ENCODE data around the gene WARS2.

WARS2 gene

DNA sequence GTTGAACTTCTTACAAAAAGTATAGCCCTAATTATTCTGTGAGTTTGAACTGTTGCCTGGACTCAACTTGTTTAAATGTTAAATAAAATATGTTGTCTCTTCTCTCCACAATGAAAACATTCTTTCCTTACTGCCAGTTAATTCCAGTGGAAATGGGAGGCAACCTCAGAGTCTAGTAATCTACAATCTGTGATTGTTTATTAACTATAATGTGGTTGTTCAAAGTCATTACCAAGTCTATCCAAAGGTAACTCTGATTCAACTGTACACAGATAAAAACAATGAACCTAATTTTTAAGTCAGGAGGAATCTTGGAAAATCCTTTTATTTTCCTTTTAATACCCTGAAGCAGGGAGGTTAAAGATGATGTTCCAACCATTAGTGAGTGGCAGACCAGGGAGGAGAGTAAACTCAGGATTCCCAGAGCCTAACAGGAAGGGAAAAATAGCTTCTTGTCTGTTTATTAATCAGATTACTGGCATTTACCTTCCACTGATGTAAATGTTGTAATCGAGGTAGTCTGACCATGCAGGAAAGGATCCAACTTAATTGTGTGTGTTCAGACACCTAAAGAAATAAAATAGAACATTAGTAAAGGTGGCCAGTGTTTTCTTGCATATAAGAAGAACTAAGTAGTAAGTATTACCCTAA is 95.2 kb downstream of the WARS2 start:
- no peak overlapping the region for H3K4me2 ChIP-seq (ENCODE audit: low read length)
- no peak overlapping the region for H3K27ac ChIP-seq (ENCODE audit: low read depth, low read length)
- no peaks in the 10 kb centered on the region for H3K79me2 ChIP-seq (ENCODE audit: control insufficient read depth, insufficient read depth, low read length)
- WGBS (ENCODE audit: extremely low coverage, insufficient coverage, low lambda C conversion rate): no CpG with 5 or more reads among the region's 1 CpG
- H3K18ac ChIP-seq (ENCODE audit: low read length): no peak overlapping the region
- H2AK5ac ChIP-seq (ENCODE audit: low read length): no peak overlapping the region
- no peak overlapping the region for H3K56ac ChIP-seq (ENCODE audit: low read length)
- no peak overlapping the region for H3K4me3 ChIP-seq (ENCODE audit: low read length)
- no peaks in the 10 kb centered on the region for H3K4me1 ChIP-seq (ENCODE audit: control insufficient read depth, low read depth, low read length)
- no peak overlapping the region for H2BK120ac ChIP-seq (ENCODE audit: low read depth, low read length)
- H3K23ac ChIP-seq (ENCODE audit: low read length): no peak overlapping the region
- H3K4ac ChIP-seq (ENCODE audit: low read depth, low read length): no peak overlapping the region
- H2BK5ac ChIP-seq (ENCODE audit: low read length): no peak overlapping the region
- H3K27me3 ChIP-seq (ENCODE audit: insufficient read depth, low read length, poor library complexity): no peaks in the 10 kb centered on the region
- H3K79me1 ChIP-seq (ENCODE audit: low read length): no peaks in the 10 kb centered on the region
- H4K8ac ChIP-seq (ENCODE audit: low read depth, low read length): no peak overlapping the region
- no peak for DNase-seq
- no peaks in the 10 kb centered on the region for H3K36me3 ChIP-seq (ENCODE audit: control insufficient read depth, insufficient read depth, low read length)
- H2BK15ac ChIP-seq (replicated peaks; ENCODE audit: low read depth): no peak overlapping the region
- H4K5ac ChIP-seq (ENCODE audit: low read length): no peak overlapping the region
- no peak overlapping the region for H3K9ac ChIP-seq (ENCODE audit: low read length)

DNA sequence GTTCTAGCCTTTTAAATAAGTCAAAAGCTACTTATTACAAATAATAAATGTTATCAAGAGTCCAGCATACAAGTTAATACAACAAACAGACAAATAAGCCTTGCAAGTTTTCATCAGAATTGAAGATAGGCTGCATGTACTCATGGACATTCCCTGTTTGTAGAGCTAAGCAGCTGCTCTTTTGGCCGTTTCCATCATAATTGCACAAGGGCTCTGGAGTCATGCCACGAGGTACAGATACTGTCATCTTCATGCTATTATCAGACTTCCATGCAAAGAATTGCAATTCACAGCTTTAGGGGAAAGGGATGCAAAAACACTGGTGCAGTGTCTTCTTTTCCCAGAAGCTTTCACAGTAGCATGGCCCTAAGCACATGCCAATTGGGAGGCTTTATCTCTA is 99.5 kb downstream of the WARS2 start:
- Histone ChIP-seq H4K5ac (ENCODE audit: low read length) (no peak overlapping the region), H3K56ac (ENCODE audit: low read length) (no peak overlapping the region), H3K9ac (ENCODE audit: low read length) (no peak overlapping the region), H2BK15ac (replicated peaks; ENCODE audit: low read depth) (no peak overlapping the region), H3K4ac (ENCODE audit: low read depth, low read length) (no peak overlapping the region), H2AK5ac (ENCODE audit: low read length) (no peak overlapping the region), H3K27ac (ENCODE audit: low read depth, low read length) (no peak overlapping the region), H3K23ac (ENCODE audit: low read length) (no peak overlapping the region), H3K4me3 (ENCODE audit: low read length) (no peak overlapping the region), H3K4me2 (ENCODE audit: low read length) (no peak overlapping the region), H2BK120ac (ENCODE audit: low read depth, low read length) (no peak overlapping the region), H3K4me1 (ENCODE audit: control insufficient read depth, low read depth, low read length) (no peaks in the 10 kb centered on the region), H3K36me3 (ENCODE audit: control insufficient read depth, insufficient read depth, low read length) (no peaks in the 10 kb centered on the region), H3K18ac (ENCODE audit: low read length) (no peak overlapping the region), H3K27me3 (ENCODE audit: insufficient read depth, low read length, poor library complexity) (no peaks in the 10 kb centered on the region), H4K8ac (ENCODE audit: low read depth, low read length) (no peak overlapping the region), H3K79me1 (ENCODE audit: low read length) (no peaks in the 10 kb centered on the region), H2BK5ac (ENCODE audit: low read length) (no peak overlapping the region), H3K79me2 (ENCODE audit: control insufficient read depth, insufficient read depth, low read length) (no peaks in the 10 kb centered on the region)
- DNase-seq: no peak
- WGBS (ENCODE audit: extremely low coverage, insufficient coverage, low lambda C conversion rate): no CpG with 5 or more reads among the region's 2 CpGs

DNA sequence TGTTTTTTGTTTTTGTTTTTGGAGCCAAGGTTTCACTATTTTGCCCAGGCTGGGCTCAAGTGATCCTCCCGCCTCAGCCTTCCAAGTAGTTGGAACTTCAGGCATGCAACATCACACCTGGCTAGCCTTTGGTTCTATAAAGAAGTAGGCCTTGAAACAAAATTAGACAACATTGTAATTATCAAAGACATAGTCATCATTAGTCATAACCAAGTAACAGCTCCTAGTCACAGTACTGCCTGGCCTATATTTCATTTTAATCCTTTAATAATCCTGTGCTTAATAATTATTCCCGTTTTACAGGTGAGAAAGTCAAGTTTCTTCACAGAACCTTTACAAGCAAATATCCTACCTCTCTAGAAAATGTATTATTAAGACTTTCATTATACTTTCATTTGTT is 100.0 kb downstream of the WARS2 start:
- Histone ChIP-seq H4K8ac (ENCODE audit: low read depth, low read length) (no peak overlapping the region), H3K4ac (ENCODE audit: low read depth, low read length) (no peak overlapping the region), H4K5ac (ENCODE audit: low read length) (no peak overlapping the region), H3K27me3 (ENCODE audit: insufficient read depth, low read length, poor library complexity) (no peaks in the 10 kb centered on the region), H3K18ac (ENCODE audit: low read length) (no peak overlapping the region), H3K9ac (ENCODE audit: low read length) (no peak overlapping the region), H3K27ac (ENCODE audit: low read depth, low read length) (no peak overlapping the region), H2BK120ac (ENCODE audit: low read depth, low read length) (no peak overlapping the region), H3K4me1 (ENCODE audit: control insufficient read depth, low read depth, low read length) (no peaks in the 10 kb centered on the region), H2BK5ac (ENCODE audit: low read length) (no peak overlapping the region), H2AK5ac (ENCODE audit: low read length) (no peak overlapping the region), H3K4me3 (ENCODE audit: low read length) (no peak overlapping the region), H3K36me3 (ENCODE audit: control insufficient read depth, insufficient read depth, low read length) (no peaks in the 10 kb centered on the region), H2BK15ac (replicated peaks; ENCODE audit: low read depth) (no peak overlapping the region), H3K23ac (ENCODE audit: low read length) (no peak overlapping the region), H3K79me1 (ENCODE audit: low read length) (no peaks in the 10 kb centered on the region), H3K4me2 (ENCODE audit: low read length) (no peak overlapping the region), H3K79me2 (ENCODE audit: control insufficient read depth, insufficient read depth, low read length) (no peaks in the 10 kb centered on the region), H3K56ac (ENCODE audit: low read length) (no peak overlapping the region)
- DNase-seq: no peak
- no CpG with 5 or more reads among the region's 2 CpGs for WGBS (ENCODE audit: extremely low coverage, insufficient coverage, low lambda C conversion rate)

DNA sequence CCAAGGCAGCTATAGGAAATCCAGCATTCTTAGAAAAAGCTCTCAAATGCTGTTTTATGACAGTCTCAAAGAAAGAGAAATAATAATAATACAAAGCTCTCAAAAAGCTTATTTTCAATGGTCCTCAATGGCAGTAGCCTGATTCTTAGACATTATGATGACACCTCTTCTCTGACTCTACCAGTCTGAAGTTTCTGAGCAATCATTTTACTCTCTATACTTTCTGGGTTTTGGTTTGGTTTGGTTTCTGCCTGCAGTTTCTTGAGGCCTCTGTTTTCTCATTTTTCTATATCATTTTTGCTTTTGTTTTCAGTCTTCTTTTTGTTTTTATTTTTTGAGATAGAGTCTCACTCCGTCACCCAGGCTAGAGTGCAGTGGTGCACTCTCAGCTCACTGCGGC is 102.1 kb downstream of the WARS2 start:
- no peak overlapping the region for H3K27ac ChIP-seq (ENCODE audit: low read depth, low read length)
- no peak overlapping the region for H3K23ac ChIP-seq (ENCODE audit: low read length)
- no peak overlapping the region for H3K56ac ChIP-seq (ENCODE audit: low read length)
- no peak overlapping the region for H2BK120ac ChIP-seq (ENCODE audit: low read depth, low read length)
- no peak overlapping the region for H3K9ac ChIP-seq (ENCODE audit: low read length)
- H3K4me3 ChIP-seq (ENCODE audit: low read length): no peak overlapping the region
- no peak overlapping the region for H3K4ac ChIP-seq (ENCODE audit: low read depth, low read length)
- no peaks in the 10 kb centered on the region for H3K4me1 ChIP-seq (ENCODE audit: control insufficient read depth, low read depth, low read length)
- no peaks in the 10 kb centered on the region for H3K79me2 ChIP-seq (ENCODE audit: control insufficient read depth, insufficient read depth, low read length)
- no peaks in the 10 kb centered on the region for H3K79me1 ChIP-seq (ENCODE audit: low read length)
- H3K27me3 ChIP-seq (ENCODE audit: insufficient read depth, low read length, poor library complexity): no peaks in the 10 kb centered on the region
- no peak overlapping the region for H2BK5ac ChIP-seq (ENCODE audit: low read length)
- WGBS (ENCODE audit: extremely low coverage, insufficient coverage, low lambda C conversion rate): no CpG with 5 or more reads among the region's 2 CpGs
- H2AK5ac ChIP-seq (ENCODE audit: low read length): no peak overlapping the region
- no peak for DNase-seq
- H4K8ac ChIP-seq (ENCODE audit: low read depth, low read length): no peak overlapping the region
- no peak overlapping the region for H2BK15ac ChIP-seq (replicated peaks; ENCODE audit: low read depth)
- H4K5ac ChIP-seq (ENCODE audit: low read length): no peak overlapping the region
- no peak overlapping the region for H3K18ac ChIP-seq (ENCODE audit: low read length)
- no peaks in the 10 kb centered on the region for H3K36me3 ChIP-seq (ENCODE audit: control insufficient read depth, insufficient read depth, low read length)
- H3K4me2 ChIP-seq (ENCODE audit: low read length): no peak overlapping the region

DNA sequence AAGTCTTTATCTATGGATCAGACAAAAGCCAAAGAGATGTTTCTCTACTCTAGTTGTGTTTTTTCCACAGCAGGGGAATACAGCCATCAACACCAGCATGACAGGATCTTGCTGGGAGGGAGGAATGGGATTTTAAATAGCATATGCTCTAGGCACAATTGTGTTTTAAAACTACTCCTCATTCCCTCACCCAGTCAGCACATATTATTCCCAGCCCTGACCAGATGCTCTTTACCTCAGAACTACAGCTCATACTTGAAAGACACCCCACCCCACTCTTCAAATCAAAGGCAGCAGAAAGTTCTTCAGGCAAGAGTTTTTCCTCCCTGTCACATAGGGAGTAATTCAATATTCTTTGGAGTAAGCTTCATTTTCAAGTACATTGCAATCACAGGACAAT is 106.1 kb downstream of the WARS2 start:
- no peak overlapping the region for H3K4me3 ChIP-seq (ENCODE audit: low read length)
- no peak overlapping the region for H2BK15ac ChIP-seq (replicated peaks; ENCODE audit: low read depth)
- H2BK5ac ChIP-seq (ENCODE audit: low read length): no peak overlapping the region
- H3K79me2 ChIP-seq (ENCODE audit: control insufficient read depth, insufficient read depth, low read length): no peaks in the 10 kb centered on the region
- H4K5ac ChIP-seq (ENCODE audit: low read length): no peak overlapping the region
- no peak overlapping the region for H2BK120ac ChIP-seq (ENCODE audit: low read depth, low read length)
- H3K18ac ChIP-seq (ENCODE audit: low read length): no peak overlapping the region
- DNase-seq: no peak
- H2AK5ac ChIP-seq (ENCODE audit: low read length): no peak overlapping the region
- H3K27ac ChIP-seq (ENCODE audit: low read depth, low read length): no peak overlapping the region
- H3K79me1 ChIP-seq (ENCODE audit: low read length): no peaks in the 10 kb centered on the region
- no peak overlapping the region for H3K23ac ChIP-seq (ENCODE audit: low read length)
- no peak overlapping the region for H4K8ac ChIP-seq (ENCODE audit: low read depth, low read length)
- no peak overlapping the region for H3K9ac ChIP-seq (ENCODE audit: low read length)
- no peaks in the 10 kb centered on the region for H3K4me1 ChIP-seq (ENCODE audit: control insufficient read depth, low read depth, low read length)
- H3K56ac ChIP-seq (ENCODE audit: low read length): no peak overlapping the region
- H3K4me2 ChIP-seq (ENCODE audit: low read length): no peak overlapping the region
- no peaks in the 10 kb centered on the region for H3K27me3 ChIP-seq (ENCODE audit: insufficient read depth, low read length, poor library complexity)
- H3K36me3 ChIP-seq (ENCODE audit: control insufficient read depth, insufficient read depth, low read length): no peaks in the 10 kb centered on the region
- H3K4ac ChIP-seq (ENCODE audit: low read depth, low read length): no peak overlapping the region

DNA sequence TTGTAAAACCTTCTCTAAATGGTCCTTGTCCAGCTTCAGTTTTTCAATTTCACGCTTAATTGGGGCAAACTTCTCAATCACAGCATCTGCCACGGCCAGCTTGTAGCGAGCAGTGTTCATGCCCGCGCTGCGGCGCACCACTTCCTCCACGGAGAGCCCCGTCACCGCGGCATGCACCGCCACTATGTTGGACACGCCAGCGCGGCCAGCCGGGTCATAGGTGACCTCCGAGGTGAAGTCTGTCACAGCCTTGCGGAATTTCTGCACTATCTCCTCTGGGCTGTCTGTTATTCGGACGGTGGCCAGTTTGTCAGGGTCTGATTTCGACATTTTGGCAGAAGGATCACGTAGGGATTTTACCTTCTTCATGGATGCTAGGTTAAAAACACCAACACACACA is 107.5 kb downstream of the WARS2 start:
- WGBS (ENCODE audit: extremely low coverage, insufficient coverage, low lambda C conversion rate): no CpG with 5 or more reads among the region's 22 CpGs

More for the DNA sequence above, 107.5 kb downstream of the WARS2 start:
- H2BK15ac ChIP-seq (replicated peaks; ENCODE audit: low read depth): no peak overlapping the region
- H3K79me2 ChIP-seq (ENCODE audit: control insufficient read depth, insufficient read depth, low read length): no peaks in the 10 kb centered on the region
- H3K79me1 ChIP-seq (ENCODE audit: low read length): no peaks in the 10 kb centered on the region
- no peak overlapping the region for H2BK120ac ChIP-seq (ENCODE audit: low read depth, low read length)
- H3K18ac ChIP-seq (ENCODE audit: low read length): no peak overlapping the region
- no peak overlapping the region for H2BK5ac ChIP-seq (ENCODE audit: low read length)
- DNase-seq: no peak
- no peak overlapping the region for H3K9ac ChIP-seq (ENCODE audit: low read length)
- no peak overlapping the region for H3K56ac ChIP-seq (ENCODE audit: low read length)
- no peaks in the 10 kb centered on the region for H3K27me3 ChIP-seq (ENCODE audit: insufficient read depth, low read length, poor library complexity)
- no peak overlapping the region for H3K27ac ChIP-seq (ENCODE audit: low read depth, low read length)
- no peak overlapping the region for H3K23ac ChIP-seq (ENCODE audit: low read length)
- no peak overlapping the region for H3K4me3 ChIP-seq (ENCODE audit: low read length)
- H4K5ac ChIP-seq (ENCODE audit: low read length): no peak overlapping the region
- H3K4me2 ChIP-seq (ENCODE audit: low read length): no peak overlapping the region
- no peaks in the 10 kb centered on the region for H3K4me1 ChIP-seq (ENCODE audit: control insufficient read depth, low read depth, low read length)
- H3K4ac ChIP-seq (ENCODE audit: low read depth, low read length): no peak overlapping the region
- no peaks in the 10 kb centered on the region for H3K36me3 ChIP-seq (ENCODE audit: control insufficient read depth, insufficient read depth, low read length)
- H4K8ac ChIP-seq (ENCODE audit: low read depth, low read length): no peak overlapping the region
- no peak overlapping the region for H2AK5ac ChIP-seq (ENCODE audit: low read length)

All from mesendoderm (in vitro differentiated cells).